Natural killer cell (primary cell): ENCODE measurements around the gene POR. TPM values are rescaled to one million over a fixed set of nuclear protein-coding genes. Genes with fewer than 3 reads are reported as not detected.

Source experiments
- ATAC-seq, 3 donors: fragments of 150-1000 bp in 2 of 3; fragments of 200-7000 bp in 1 of 3; cut with Tn5 transposase; 1 replicate in 1 of 3; 2 replicates in 2 of 3; pipeline ENCODE4 v1.10.0; 2021; ENCODE audit warnings: mild to moderate bottlenecking in 2 of 3, moderate library complexity in 2 of 3
- DNase-seq, 2 donors: peaks; one replicate each; pipeline versions ENCODE4 v3.0.0 to v3.0.0-alpha.2; 2013 to 2021; ENCODE audit warnings: mixed read lengths in 1 of 2
- H3K27ac ChIP-seq: one replicate; pipeline ENCODE4 v1.5.1; 2013; ENCODE audit warnings: mild to moderate bottlenecking, low read length
- H3K27me3 ChIP-seq: one replicate; pipeline ENCODE4 v1.6.1; 2013; ENCODE audit warnings: low read length; ENCODE audit not compliant: control insufficient read depth, insufficient read depth
- H3K36me3 ChIP-seq: one replicate; pipeline ENCODE4 v1.6.1; 2013; ENCODE audit warnings: low read length; ENCODE audit not compliant: control insufficient read depth, insufficient read depth
- H3K4me1 ChIP-seq: one replicate; pipeline ENCODE4 v1.6.1; 2013; ENCODE audit warnings: low read length; ENCODE audit not compliant: control insufficient read depth, insufficient read depth
- H3K4me3 ChIP-seq: one replicate; pipeline ENCODE4 v1.5.1; 2013; ENCODE audit warnings: low read length
- H3K9me3 ChIP-seq: one replicate; pipeline ENCODE4 v1.6.1; 2013; ENCODE audit warnings: low read length; ENCODE audit not compliant: control insufficient read depth, insufficient read depth
- H3K27ac Mint-ChIP-seq, 2 donors: one replicate each; pipeline ENCODE4 v1.8.0; 2022; ENCODE audit warnings: mild to moderate bottlenecking in 2 of 2, mixed read lengths in 2 of 2, moderate library complexity in 1 of 2
- H3K27me3 Mint-ChIP-seq, 2 donors: one replicate each; pipeline ENCODE4 v1.8.0; 2022; ENCODE audit warnings: low read depth in 2 of 2, mixed read lengths in 2 of 2
- H3K36me3 Mint-ChIP-seq: one replicate; pipeline ENCODE4 v1.8.0; 2022; ENCODE audit warnings: mixed read lengths
- H3K4me1 Mint-ChIP-seq, 2 donors: one replicate each; pipeline ENCODE4 v1.8.0; 2022; ENCODE audit warnings: mixed read lengths in 2 of 2
- H3K4me3 Mint-ChIP-seq: one replicate; pipeline ENCODE4 v1.8.0; 2022; ENCODE audit warnings: mild to moderate bottlenecking, moderate library complexity, mixed read lengths
- H3K9me3 Mint-ChIP-seq, 2 donors: one replicate each; pipeline ENCODE4 v1.8.0; 2022; ENCODE audit warnings: mixed read lengths in 2 of 2
- WGBS: methylation state at CpG from one replicate; pipeline ENCODE4 v1.1.7; 2013; ENCODE audit warnings: missing lambda C conversion rate; ENCODE audit not compliant: insufficient coverage; 5-methylcytosine and 5-hydroxymethylcytosine counted together
- intact Hi-C: fragments of 100-400 bp; cut with micrococcal nuclease; formaldehyde crosslinking; loops from one replicate; pipeline ENCODE4 v1.14.2; 2022
- total RNA-seq, 4 donors: library from RNA; stranded (reverse); fragments of 120-200 nt in 1 of 4; gene quantifications; one replicate each; pipeline versions ENCODE4 v1.2.3 to v1.2.4, GENCODE V29; 2013 to 2022
- TF ChIP-seq, protein P1 (sequence below): fragments of 200-600 bp; IDR thresholded peaks from one replicate; pipeline ENCODE4 v1.8.0; 2022; ENCODE audit warnings: antibody characterized with exemption

POR gene
- total RNA-seq, 3 donors from 2014 or later (not counting 1 experiment from before 2014, with no cell fraction given) = 56.0 to 60.5 (median 58.3) TPM

- no peak for DNase-seq
- H3K9me3 Mint-ChIP-seq = no peaks in the 10 kb centered on the region
- Histone ChIP-seq H3K4me1 (peaks cover 5% of the 10 kb centered on the region), H3K36me3 (peaks cover 19% of the 10 kb centered on the region), H3K9me3 (no peaks in the 10 kb centered on the region), H3K27me3 (no peaks in the 10 kb centered on the region), H3K27ac (no peak overlapping the region), H3K4me3 (no peak overlapping the region)
- H3K27ac Mint-ChIP-seq = no peak overlapping the region
- H3K27me3 Mint-ChIP-seq = no peaks in the 10 kb centered on the region
- TF ChIP-seq, protein P1, sequence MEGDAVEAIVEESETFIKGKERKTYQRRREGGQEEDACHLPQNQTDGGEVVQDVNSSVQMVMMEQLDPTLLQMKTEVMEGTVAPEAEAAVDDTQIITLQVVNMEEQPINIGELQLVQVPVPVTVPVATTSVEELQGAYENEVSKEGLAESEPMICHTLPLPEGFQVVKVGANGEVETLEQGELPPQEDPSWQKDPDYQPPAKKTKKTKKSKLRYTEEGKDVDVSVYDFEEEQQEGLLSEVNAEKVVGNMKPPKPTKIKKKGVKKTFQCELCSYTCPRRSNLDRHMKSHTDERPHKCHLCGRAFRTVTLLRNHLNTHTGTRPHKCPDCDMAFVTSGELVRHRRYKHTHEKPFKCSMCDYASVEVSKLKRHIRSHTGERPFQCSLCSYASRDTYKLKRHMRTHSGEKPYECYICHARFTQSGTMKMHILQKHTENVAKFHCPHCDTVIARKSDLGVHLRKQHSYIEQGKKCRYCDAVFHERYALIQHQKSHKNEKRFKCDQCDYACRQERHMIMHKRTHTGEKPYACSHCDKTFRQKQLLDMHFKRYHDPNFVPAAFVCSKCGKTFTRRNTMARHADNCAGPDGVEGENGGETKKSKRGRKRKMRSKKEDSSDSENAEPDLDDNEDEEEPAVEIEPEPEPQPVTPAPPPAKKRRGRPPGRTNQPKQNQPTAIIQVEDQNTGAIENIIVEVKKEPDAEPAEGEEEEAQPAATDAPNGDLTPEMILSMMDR = no peak
- ATAC-seq = peak in 2 of 3 donors; percentile 28 to 64
- intact Hi-C loops = no loop called here
- no peak overlapping the region for H3K4me3 Mint-ChIP-seq
- H3K4me1 Mint-ChIP-seq = peaks cover 7 to 24% of the 10 kb centered on the region in 2 donors
- H3K36me3 Mint-ChIP-seq = no peaks in the 10 kb centered on the region
- 76% methylated on average over 5 of the region's 5 CpGs for WGBS
These were observed 36.6 kb downstream of the POR start for GRCh38 chr7:75951506-75951905.

- ATAC-seq (no peak), DNase-seq (no peak)
- intact Hi-C loops = no loop called here
- Histone ChIP-seq H3K27ac (no peak overlapping the region), H3K36me3 (peaks cover 24% of the 10 kb centered on the region), H3K9me3 (no peaks in the 10 kb centered on the region), H3K4me3 (no peak overlapping the region), H3K4me1 (peaks cover 5% of the 10 kb centered on the region), H3K27me3 (no peaks in the 10 kb centered on the region)
- peaks cover 2 to 14% of the 10 kb centered on the region in 2 donors for H3K4me1 Mint-ChIP-seq
- TF ChIP-seq, protein P1 = no peak
- no peaks in the 10 kb centered on the region for H3K9me3 Mint-ChIP-seq
- H3K4me3 Mint-ChIP-seq = no peak overlapping the region
- H3K36me3 Mint-ChIP-seq = peaks cover 6% of the 10 kb centered on the region
- no peak overlapping the region for H3K27ac Mint-ChIP-seq
- no peaks in the 10 kb centered on the region for H3K27me3 Mint-ChIP-seq
- 96% methylated on average over 7 of the region's 7 CpGs for WGBS
These were observed 38.5 kb downstream of the POR start for GRCh38 chr7:75953431-75953830.

DNA sequence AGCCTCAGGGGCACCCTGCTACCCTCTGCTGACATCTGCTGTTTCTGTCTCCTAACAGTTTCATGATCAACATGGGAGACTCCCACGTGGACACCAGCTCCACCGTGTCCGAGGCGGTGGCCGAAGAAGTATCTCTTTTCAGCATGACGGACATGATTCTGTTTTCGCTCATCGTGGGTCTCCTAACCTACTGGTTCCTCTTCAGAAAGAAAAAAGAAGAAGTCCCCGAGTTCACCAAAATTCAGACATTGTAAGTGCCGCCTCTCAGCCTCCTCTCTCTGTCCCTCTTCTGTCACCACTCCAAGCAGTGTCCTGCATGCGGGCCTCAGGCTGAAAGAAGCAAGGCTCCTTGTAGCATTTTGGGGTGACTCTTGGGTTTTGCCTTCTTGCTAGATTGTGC is 39.0 kb downstream of the POR start:
- Histone ChIP-seq H3K36me3 (peaks cover 25% of the 10 kb centered on the region), H3K9me3 (no peaks in the 10 kb centered on the region), H3K4me1 (peaks cover 5% of the 10 kb centered on the region), H3K27ac (no peak overlapping the region), H3K27me3 (no peaks in the 10 kb centered on the region), H3K4me3 (no peak overlapping the region)
- intact Hi-C loops = no loop called here
- H3K9me3 Mint-ChIP-seq = no peaks in the 10 kb centered on the region
- peaks cover 6% of the 10 kb centered on the region for H3K36me3 Mint-ChIP-seq
- WGBS = 83% methylated on average over 11 of the region's 11 CpGs
- TF ChIP-seq, protein P1 = no peak
- H3K4me1 Mint-ChIP-seq = peaks cover 0 to 9% of the 10 kb centered on the region in 2 donors
- no peak for ATAC-seq
- H3K4me3 Mint-ChIP-seq = no peak overlapping the region
- H3K27me3 Mint-ChIP-seq = no peaks in the 10 kb centered on the region
- H3K27ac Mint-ChIP-seq = peak overlapping the region in 1 of 2 donors; percentile 55
- no peak for DNase-seq

DNA sequence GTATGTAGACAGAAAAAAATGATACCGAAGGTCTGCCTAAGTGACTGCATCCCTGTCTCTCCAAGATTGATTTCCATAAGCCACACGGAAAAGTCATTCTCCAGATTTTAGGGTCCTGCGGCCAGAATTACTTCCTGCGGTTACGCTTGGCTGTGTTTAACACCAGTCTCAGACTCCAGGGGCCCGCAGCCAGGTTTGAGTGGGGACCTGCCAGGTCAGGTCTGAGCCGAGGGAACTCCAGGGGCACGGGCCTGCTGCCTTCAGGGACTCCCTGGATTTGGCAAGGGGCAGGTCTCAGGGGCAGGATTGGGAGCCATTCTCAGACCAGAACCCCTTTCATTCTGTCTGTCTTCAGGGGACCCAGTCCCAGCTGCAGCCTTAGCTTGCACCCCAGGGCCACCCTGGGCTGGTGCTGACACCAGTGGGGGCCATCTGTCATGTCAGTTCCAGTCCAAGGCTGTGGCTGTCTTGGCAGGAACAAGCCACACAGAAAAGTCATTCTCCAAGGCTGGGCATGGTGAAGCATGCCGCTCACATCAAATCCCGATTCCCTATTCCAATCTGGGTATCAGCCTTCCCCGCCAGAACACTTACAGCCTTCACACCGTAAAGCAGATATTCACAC is 40.5 kb downstream of the POR start:
- H3K27me3 Mint-ChIP-seq = no peaks in the 10 kb centered on the region
- no peak for ATAC-seq
- TF ChIP-seq, protein P1 = no peak
- WGBS = 98% methylated on average over 12 of the region's 12 CpGs
- H3K4me1 Mint-ChIP-seq = no peaks in the 10 kb centered on the region
- no peaks in the 10 kb centered on the region for H3K9me3 Mint-ChIP-seq
- DNase-seq = no peak
- Histone ChIP-seq H3K36me3 (peaks cover 28% of the 10 kb centered on the region), H3K9me3 (no peaks in the 10 kb centered on the region), H3K27ac (no peak overlapping the region), H3K27me3 (no peaks in the 10 kb centered on the region), H3K4me1 (peaks cover 5% of the 10 kb centered on the region), H3K4me3 (no peak overlapping the region)
- intact Hi-C loops = no loop called here
- peaks cover 6% of the 10 kb centered on the region for H3K36me3 Mint-ChIP-seq
- no peak overlapping the region for H3K27ac Mint-ChIP-seq
- no peak overlapping the region for H3K4me3 Mint-ChIP-seq
